ENCODE measurements around the gene CACNG4.

Gene CACNG4

GRCh38 chr17:66989579-66989978 lies 25.1 kb downstream of the CACNG4 start:
- H3K27me3 Mint-ChIP-seq (ENCODE audit: low read depth) = peaks cover 30% of the 10 kb centered on the region
- no peak for DNase-seq (ENCODE audit: low spot score)
- no peaks in the 10 kb centered on the region for H3K4me1 Mint-ChIP-seq (ENCODE audit: low read depth)
- H3K4me3 Mint-ChIP-seq = no peak overlapping the region
- no peaks in the 10 kb centered on the region for H3K9me3 Mint-ChIP-seq
- H3K27ac Mint-ChIP-seq = no peak overlapping the region
- H3K36me3 Mint-ChIP-seq (ENCODE audit: low read depth) = no peaks in the 10 kb centered on the region

- Mint-ChIP-seq H3K4me3 (no peak overlapping the region), H3K27me3 (ENCODE audit: low read depth) (peaks cover 31% of the 10 kb centered on the region)
- DNase-seq (ENCODE audit: low spot score) = no peak
These were observed 25.5 kb downstream of the CACNG4 start for GRCh38 chr17:66990047-66990446.

GRCh38 chr17:66992911-66993442 lies 28.5 kb downstream of the CACNG4 start:
- no peak overlapping the region for H3K27ac Mint-ChIP-seq
- DNase-seq (ENCODE audit: low spot score) = no peak
- H3K9me3 Mint-ChIP-seq = no peaks in the 10 kb centered on the region
- no peaks in the 10 kb centered on the region for H3K36me3 Mint-ChIP-seq (ENCODE audit: low read depth)
- H3K4me3 Mint-ChIP-seq = no peak overlapping the region
- H3K4me1 Mint-ChIP-seq (ENCODE audit: low read depth) = no peaks in the 10 kb centered on the region
- peaks cover 16% of the 10 kb centered on the region for H3K27me3 Mint-ChIP-seq (ENCODE audit: low read depth)

More at GRCh38 chr17:66990047-66990446, 25.5 kb downstream of the CACNG4 start:
- H3K27ac Mint-ChIP-seq = no peak overlapping the region
- H3K9me3 Mint-ChIP-seq = no peaks in the 10 kb centered on the region
- no peaks in the 10 kb centered on the region for H3K36me3 Mint-ChIP-seq (ENCODE audit: low read depth)
- H3K4me1 Mint-ChIP-seq (ENCODE audit: low read depth) = no peaks in the 10 kb centered on the region

- Mint-ChIP-seq H3K4me1 (ENCODE audit: low read depth) (no peaks in the 10 kb centered on the region), H3K27me3 (ENCODE audit: low read depth) (peaks cover 8% of the 10 kb centered on the region), H3K4me3 (no peak overlapping the region), H3K9me3 (no peaks in the 10 kb centered on the region), H3K27ac (no peak overlapping the region), H3K36me3 (ENCODE audit: low read depth) (no peaks in the 10 kb centered on the region)
- DNase-seq (ENCODE audit: low spot score) = no peak
These were observed 29.9 kb downstream of the CACNG4 start for GRCh38 chr17:66994361-66994760.

GRCh38 chr17:66994930-66995535 lies 30.5 kb downstream of the CACNG4 start:
- no peaks in the 10 kb centered on the region for H3K4me1 Mint-ChIP-seq (ENCODE audit: low read depth)
- H3K9me3 Mint-ChIP-seq = no peaks in the 10 kb centered on the region
- no peak overlapping the region for H3K4me3 Mint-ChIP-seq
- H3K27me3 Mint-ChIP-seq (ENCODE audit: low read depth) = peaks cover 7% of the 10 kb centered on the region
- DNase-seq (ENCODE audit: low spot score) = no peak
- H3K27ac Mint-ChIP-seq = no peak overlapping the region
- H3K36me3 Mint-ChIP-seq (ENCODE audit: low read depth) = no peaks in the 10 kb centered on the region

- Mint-ChIP-seq H3K4me3 (no peak overlapping the region), H3K27me3 (ENCODE audit: low read depth) (peaks cover 4% of the 10 kb centered on the region), H3K36me3 (ENCODE audit: low read depth) (no peaks in the 10 kb centered on the region), H3K9me3 (no peaks in the 10 kb centered on the region), H3K27ac (no peak overlapping the region), H3K4me1 (ENCODE audit: low read depth) (no peaks in the 10 kb centered on the region)
- no peak for DNase-seq (ENCODE audit: low spot score)
These were observed 31.4 kb downstream of the CACNG4 start for GRCh38 chr17:66995944-66996343.

- H3K36me3 Mint-ChIP-seq (ENCODE audit: low read depth) = no peaks in the 10 kb centered on the region
- no peak overlapping the region for H3K4me3 Mint-ChIP-seq
- no peak overlapping the region for H3K27ac Mint-ChIP-seq
- H3K9me3 Mint-ChIP-seq = no peaks in the 10 kb centered on the region
- no peak for DNase-seq (ENCODE audit: low spot score)
- H3K27me3 Mint-ChIP-seq (ENCODE audit: low read depth) = peaks cover 4% of the 10 kb centered on the region
- H3K4me1 Mint-ChIP-seq (ENCODE audit: low read depth) = no peaks in the 10 kb centered on the region
These were observed 32.4 kb downstream of the CACNG4 start for GRCh38 chr17:66996926-66997325.

- no peaks in the 10 kb centered on the region for H3K36me3 Mint-ChIP-seq (ENCODE audit: low read depth)
- H3K27ac Mint-ChIP-seq = no peak overlapping the region
- no peaks in the 10 kb centered on the region for H3K9me3 Mint-ChIP-seq
- no peak overlapping the region for H3K4me3 Mint-ChIP-seq
- H3K27me3 Mint-ChIP-seq (ENCODE audit: low read depth) = peaks cover 6% of the 10 kb centered on the region
- H3K4me1 Mint-ChIP-seq (ENCODE audit: low read depth) = no peaks in the 10 kb centered on the region
- no peak for DNase-seq (ENCODE audit: low spot score)
These were observed 38.7 kb downstream of the CACNG4 start for GRCh38 chr17:67003231-67003630.

GRCh38 chr17:67004181-67004580 lies 39.7 kb downstream of the CACNG4 start:
- H3K4me3 Mint-ChIP-seq = no peak overlapping the region
- H3K27ac Mint-ChIP-seq = no peak overlapping the region
- no peaks in the 10 kb centered on the region for H3K36me3 Mint-ChIP-seq (ENCODE audit: low read depth)
- DNase-seq (ENCODE audit: low spot score) = no peak
- H3K4me1 Mint-ChIP-seq (ENCODE audit: low read depth) = no peaks in the 10 kb centered on the region
- no peaks in the 10 kb centered on the region for H3K9me3 Mint-ChIP-seq
- peaks cover 6% of the 10 kb centered on the region for H3K27me3 Mint-ChIP-seq (ENCODE audit: low read depth)

- Mint-ChIP-seq H3K4me1 (ENCODE audit: low read depth) (no peaks in the 10 kb centered on the region), H3K27ac (no peak overlapping the region), H3K36me3 (ENCODE audit: low read depth) (no peaks in the 10 kb centered on the region), H3K9me3 (no peaks in the 10 kb centered on the region), H3K27me3 (ENCODE audit: low read depth) (peaks cover 8% of the 10 kb centered on the region), H3K4me3 (no peak overlapping the region)
- DNase-seq (ENCODE audit: low spot score) = no peak
These were observed 42.8 kb downstream of the CACNG4 start for GRCh38 chr17:67007266-67007665.

GRCh38 chr17:67008101-67008500 lies 43.6 kb downstream of the CACNG4 start:
- H3K4me1 Mint-ChIP-seq (ENCODE audit: low read depth) = no peaks in the 10 kb centered on the region
- no peaks in the 10 kb centered on the region for H3K36me3 Mint-ChIP-seq (ENCODE audit: low read depth)
- H3K27me3 Mint-ChIP-seq (ENCODE audit: low read depth) = peaks cover 4% of the 10 kb centered on the region
- no peak overlapping the region for H3K27ac Mint-ChIP-seq
- H3K9me3 Mint-ChIP-seq = no peaks in the 10 kb centered on the region
- no peak for DNase-seq (ENCODE audit: low spot score)
- no peak overlapping the region for H3K4me3 Mint-ChIP-seq

GRCh38 chr17:67011527-67012175 lies 47.1 kb downstream of the CACNG4 start:
- Mint-ChIP-seq H3K27ac (no peak overlapping the region), H3K27me3 (ENCODE audit: low read depth) (peaks cover 2% of the 10 kb centered on the region), H3K9me3 (no peaks in the 10 kb centered on the region), H3K4me1 (ENCODE audit: low read depth) (no peaks in the 10 kb centered on the region), H3K4me3 (no peak overlapping the region), H3K36me3 (ENCODE audit: low read depth) (no peaks in the 10 kb centered on the region)
- DNase-seq (ENCODE audit: low spot score) = no peak

GRCh38 chr17:67013891-67014290 lies 49.4 kb downstream of the CACNG4 start:
- peaks cover 2% of the 10 kb centered on the region for H3K27me3 Mint-ChIP-seq (ENCODE audit: low read depth)

GRCh38 chr17:67015001-67015400 lies 50.5 kb downstream of the CACNG4 start:
- no peaks in the 10 kb centered on the region for H3K9me3 Mint-ChIP-seq
- no peak overlapping the region for H3K27ac Mint-ChIP-seq
- H3K4me3 Mint-ChIP-seq = no peak overlapping the region
- H3K4me1 Mint-ChIP-seq (ENCODE audit: low read depth) = no peaks in the 10 kb centered on the region
- peaks cover 2% of the 10 kb centered on the region for H3K27me3 Mint-ChIP-seq (ENCODE audit: low read depth)
- no peak for DNase-seq (ENCODE audit: low spot score)
- no peaks in the 10 kb centered on the region for H3K36me3 Mint-ChIP-seq (ENCODE audit: low read depth)

More at GRCh38 chr17:67013891-67014290, 49.4 kb downstream of the CACNG4 start:
- Mint-ChIP-seq H3K4me1 (ENCODE audit: low read depth) (no peaks in the 10 kb centered on the region), H3K4me3 (no peak overlapping the region), H3K36me3 (ENCODE audit: low read depth) (no peaks in the 10 kb centered on the region), H3K9me3 (no peaks in the 10 kb centered on the region), H3K27ac (no peak overlapping the region)
- DNase-seq (ENCODE audit: low spot score) = no peak

All from T-helper 2 cell treated with Interferon-gamma antibody and Interleukin-4, amounts not matched to agents 5 μg/mL and 100 μg/mL, for 36 hours (primary cell).